Mesenteric fat pad (tissue), 1 donor: ENCODE measurements around the gene PPCS. TPM values are rescaled to one million over a fixed set of nuclear protein-coding genes. Genes with fewer than 3 reads are reported as not detected.

Experiments used
- total RNA-seq: library from RNA; stranded (reverse); fragmentation: NEBNext Ultra II Directional; extraction: Animal tissue kit (Norgen Biotek cat#: 25700); gene quantifications from one replicate; pipeline ENCODE4 v1.2.1, GENCODE V29; 2021
- donor health status: DM: yes; HTN: yes; CAD: no.

PPCS gene
- total RNA-seq, 1 donor from 2014 or later = 49.4 TPM

Other genes starting within 250 kb of the PPCS start
- 62.1 TPM for gene FOXJ3, start 121.3 kb upstream of the PPCS start, total RNA-seq
- 0.39 TPM for gene RIMKLA, start 75.8 kb upstream of the PPCS start, total RNA-seq
- gene ZMYND12, start 521 bp upstream of the PPCS start, total RNA-seq = 1.3 TPM
- gene CCDC30, start 6.7 kb downstream of the PPCS start, total RNA-seq = 1.6 TPM
- 20.8 TPM for gene PPIH, start 201.9 kb downstream of the PPCS start, total RNA-seq
- gene YBX1, start 225.9 kb downstream of the PPCS start, total RNA-seq = 677 TPM